Measurements from ENCODE around the gene LHFPL6. TPM values are rescaled to one million over a fixed set of nuclear protein-coding genes. Genes with fewer than 3 reads are reported as not detected.

The LHFPL6 gene
- total RNA-seq, 1 donor from 2014 or later = 31.4 TPM

DNA sequence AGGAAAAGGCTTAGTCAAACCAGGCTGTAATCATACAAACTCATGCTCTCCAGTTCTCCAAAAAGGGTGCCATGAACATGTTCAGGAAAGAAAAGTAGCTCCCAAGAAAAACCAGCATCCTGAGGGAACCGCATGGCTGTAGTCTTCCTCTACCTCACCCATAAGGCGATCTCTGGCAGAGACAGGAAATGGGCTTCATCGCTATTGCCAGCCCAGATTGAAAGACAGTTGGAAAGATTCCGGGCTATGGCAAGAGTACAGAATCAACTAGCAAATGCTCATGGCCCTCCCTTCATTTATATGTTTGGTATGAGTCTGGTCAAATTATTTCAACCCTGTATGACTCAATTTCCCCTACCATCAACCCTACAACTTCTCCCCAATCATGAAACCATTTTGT lies 140.1 kb downstream of the LHFPL6 start:
- H3K27ac ChIP-seq (ENCODE audit: low read depth, low read length) = no peak overlapping the region
- H3K9me3 ChIP-seq (ENCODE audit: insufficient read depth, low read depth, low read length) = no peaks in the 10 kb centered on the region
- no peak overlapping the region for H2AFZ ChIP-seq (ENCODE audit: low read depth, low read length)
- H3K4me2 ChIP-seq (ENCODE audit: low read length) = no peak overlapping the region
- H3K27me3 ChIP-seq (ENCODE audit: insufficient read depth, low read length) = no peaks in the 10 kb centered on the region
- FAIRE-seq (no peak), DNase-seq (ENCODE audit: low read depth) (no peak)
- TF ChIP-seq EZH2 (IDR thresholded peaks at IDR 0.05; ENCODE audit: insufficient read depth, low read length) (no peak), CTCF (IDR thresholded peaks at IDR 0.05; ENCODE audit: insufficient read depth, low read depth, low read length) (no peak)
- H3K4me1 ChIP-seq (ENCODE audit: insufficient read depth, low read length) = no peaks in the 10 kb centered on the region
- Mint-ChIP-seq H3K4me3 (ENCODE audit: unreplicated experiment) (no peak overlapping the region), H3K27me3 (ENCODE audit: low read depth, unreplicated experiment) (no peaks in the 10 kb centered on the region), H3K36me3 (ENCODE audit: low read depth, unreplicated experiment) (no peaks in the 10 kb centered on the region), H3K9me3 (ENCODE audit: unreplicated experiment) (no peaks in the 10 kb centered on the region), H3K27ac (ENCODE audit: unreplicated experiment) (no peak overlapping the region), H3K4me1 (ENCODE audit: low read depth, unreplicated experiment) (peaks cover 35% of the 10 kb centered on the region)
- no peaks in the 10 kb centered on the region for H3K79me2 ChIP-seq (ENCODE audit: insufficient read depth, low read length)
- H3K4me3 ChIP-seq (ENCODE audit: insufficient read depth, low read depth, low read length) = no peak overlapping the region
- H4K20me1 ChIP-seq (ENCODE audit: insufficient read depth, low read length) = no peaks in the 10 kb centered on the region
- H3K9ac ChIP-seq (ENCODE audit: low read length) = no peak overlapping the region
- no peaks in the 10 kb centered on the region for H3K36me3 ChIP-seq (ENCODE audit: insufficient read depth, low read length)

GRCh38 chr13:39462428-39462827 lies 140.6 kb downstream of the LHFPL6 start:
- Histone ChIP-seq H2AFZ (ENCODE audit: low read depth, low read length) (no peak overlapping the region), H4K20me1 (ENCODE audit: insufficient read depth, low read length) (no peaks in the 10 kb centered on the region), H3K9me3 (ENCODE audit: insufficient read depth, low read depth, low read length) (no peaks in the 10 kb centered on the region), H3K9ac (ENCODE audit: low read length) (no peak overlapping the region), H3K36me3 (ENCODE audit: insufficient read depth, low read length) (no peaks in the 10 kb centered on the region), H3K27me3 (ENCODE audit: insufficient read depth, low read length) (no peaks in the 10 kb centered on the region), H3K4me2 (ENCODE audit: low read length) (no peak overlapping the region), H3K79me2 (ENCODE audit: insufficient read depth, low read length) (no peaks in the 10 kb centered on the region), H3K4me1 (ENCODE audit: insufficient read depth, low read length) (no peaks in the 10 kb centered on the region), H3K4me3 (ENCODE audit: insufficient read depth, low read depth, low read length) (no peak overlapping the region), H3K27ac (ENCODE audit: low read depth, low read length) (no peak overlapping the region)
- Mint-ChIP-seq H3K36me3 (ENCODE audit: low read depth, unreplicated experiment) (no peaks in the 10 kb centered on the region), H3K27me3 (ENCODE audit: low read depth, unreplicated experiment) (no peaks in the 10 kb centered on the region), H3K27ac (ENCODE audit: unreplicated experiment) (peak overlapping the region; percentile 82), H3K4me3 (ENCODE audit: unreplicated experiment) (no peak overlapping the region), H3K4me1 (ENCODE audit: low read depth, unreplicated experiment) (peaks cover 35% of the 10 kb centered on the region), H3K9me3 (ENCODE audit: unreplicated experiment) (no peaks in the 10 kb centered on the region)
- no peak for FAIRE-seq
- DNase-seq (ENCODE audit: low read depth) = peak; percentile 57
- TF ChIP-seq EZH2 (IDR thresholded peaks at IDR 0.05; ENCODE audit: insufficient read depth, low read length) (no peak), CTCF (IDR thresholded peaks at IDR 0.05; ENCODE audit: insufficient read depth, low read depth, low read length) (no peak)

GRCh38 chr13:39461685-39462266 lies 141.2 kb downstream of the LHFPL6 start:
- H3K4me1 ChIP-seq (ENCODE audit: insufficient read depth, low read length) = no peaks in the 10 kb centered on the region
- H3K36me3 ChIP-seq (ENCODE audit: insufficient read depth, low read length) = no peaks in the 10 kb centered on the region
- no peak overlapping the region for H3K27ac ChIP-seq (ENCODE audit: low read depth, low read length)
- H3K27ac Mint-ChIP-seq (ENCODE audit: unreplicated experiment) = peak overlapping the region; percentile 82
- H3K36me3 Mint-ChIP-seq (ENCODE audit: low read depth, unreplicated experiment) = no peaks in the 10 kb centered on the region
- no peak overlapping the region for H3K4me3 ChIP-seq (ENCODE audit: insufficient read depth, low read depth, low read length)
- peak overlapping the region; percentile 2 for H3K4me3 Mint-ChIP-seq (ENCODE audit: unreplicated experiment)
- H3K27me3 Mint-ChIP-seq (ENCODE audit: low read depth, unreplicated experiment) = no peaks in the 10 kb centered on the region
- FAIRE-seq (peak; percentile 20), DNase-seq (ENCODE audit: low read depth) (peak; percentile 14)
- no peak overlapping the region for H3K9ac ChIP-seq (ENCODE audit: low read length)
- H3K9me3 ChIP-seq (ENCODE audit: insufficient read depth, low read depth, low read length) = no peaks in the 10 kb centered on the region
- no peaks in the 10 kb centered on the region for H3K27me3 ChIP-seq (ENCODE audit: insufficient read depth, low read length)
- TF ChIP-seq EZH2 (IDR thresholded peaks at IDR 0.05; ENCODE audit: insufficient read depth, low read length) (no peak), CTCF (IDR thresholded peaks at IDR 0.05; ENCODE audit: insufficient read depth, low read depth, low read length) (no peak)
- no peaks in the 10 kb centered on the region for H4K20me1 ChIP-seq (ENCODE audit: insufficient read depth, low read length)
- H3K9me3 Mint-ChIP-seq (ENCODE audit: unreplicated experiment) = no peaks in the 10 kb centered on the region
- no peak overlapping the region for H2AFZ ChIP-seq (ENCODE audit: low read depth, low read length)
- peaks cover 35% of the 10 kb centered on the region for H3K4me1 Mint-ChIP-seq (ENCODE audit: low read depth, unreplicated experiment)
- H3K79me2 ChIP-seq (ENCODE audit: insufficient read depth, low read length) = no peaks in the 10 kb centered on the region
- no peak overlapping the region for H3K4me2 ChIP-seq (ENCODE audit: low read length)

All from astrocyte (in vitro differentiated cells and primary cell).